GM21360 (cell line): ENCODE measurements around the gene PROM2.

Experiments
- ATAC-seq: cut with Tn5 transposase; IDR thresholded peaks from one replicate; pipeline ENCODE4 v1.9.1; 2021; ENCODE audit warnings: mild to moderate bottlenecking, moderate library complexity; ENCODE audit not compliant: unreplicated experiment

Gene PROM2

GRCh38 chr2:95319481-95320343 is 45.5 kb downstream of the PROM2 start:
- ATAC-seq, result no peak

- no peak for ATAC-seq
These were observed 46.1 kb downstream of the PROM2 start for GRCh38 chr2:95320344-95320712.

- ATAC-seq, result no peak
These were observed 46.9 kb downstream of the PROM2 start for GRCh38 chr2:95320986-95321767.

GRCh38 chr2:95323347-95324155 is 49.3 kb downstream of the PROM2 start:
- ATAC-seq, result no peak

GRCh38 chr2:95325026-95325425 is 50.8 kb downstream of the PROM2 start:
- ATAC-seq, result no peak

- no peak for ATAC-seq
These were observed 51.6 kb downstream of the PROM2 start for GRCh38 chr2:95325590-95326432.

- ATAC-seq, result no peak
These were observed 52.3 kb downstream of the PROM2 start for GRCh38 chr2:95326433-95327140.

GRCh38 chr2:95327861-95328260 is 53.6 kb downstream of the PROM2 start:
- ATAC-seq, result no peak

GRCh38 chr2:95328358-95329125 is 54.3 kb downstream of the PROM2 start:
- no peak for ATAC-seq

GRCh38 chr2:95329401-95329800 is 55.2 kb downstream of the PROM2 start:
- no peak for ATAC-seq

- no peak for ATAC-seq
These were observed 55.9 kb downstream of the PROM2 start for GRCh38 chr2:95329891-95330793.

- no peak for ATAC-seq
These were observed 56.6 kb downstream of the PROM2 start for GRCh38 chr2:95330794-95331338.

- no peak for ATAC-seq
These were observed 57.4 kb downstream of the PROM2 start for GRCh38 chr2:95331606-95332005.

GRCh38 chr2:95332036-95332435 is 57.8 kb downstream of the PROM2 start:
- no peak for ATAC-seq

GRCh38 chr2:95333056-95333455 is 58.8 kb downstream of the PROM2 start:
- no peak for ATAC-seq

GRCh38 chr2:95333888-95334338 is 59.7 kb downstream of the PROM2 start:
- ATAC-seq, result no peak

GRCh38 chr2:95334916-95335641 is 60.8 kb downstream of the PROM2 start:
- no peak for ATAC-seq
